SK-N-SH (cell line): ENCODE measurements around the gene MIGA2.

Experiments
- EZH2phosphoT487 ChIP-seq: fragments of 200-600 bp; sonication (generic); IDR thresholded peaks from 2 replicates; pipeline ENCODE4 v1.6.1; 2017; ENCODE audit warnings: low read depth, mixed run types, mild to moderate bottlenecking, antibody characterized with exemption, moderate library complexity, borderline replicate concordance
- GATA2 ChIP-seq: sonication (generic); formaldehyde crosslinking; IDR thresholded peaks from 2 replicates; pipeline ENCODE4 v1.5.0; 2020; ENCODE audit warnings: mild to moderate bottlenecking, missing genetic modification reagents
- POLR2AphosphoS5 ChIP-seq: IDR thresholded peaks from 2 replicates; pipeline ENCODE4 v1.6.1; 2012; ENCODE audit warnings: low read depth, low read length
- RCOR1 ChIP-seq: fragments of 150-350 bp; IDR thresholded peaks from 2 replicates; pipeline ENCODE4 v1.6.1; 2017; ENCODE audit warnings: antibody characterized with exemption, low read length
- TAF1 ChIP-seq: IDR thresholded peaks from 2 replicates; pipeline ENCODE4 v1.6.1; 2012; ENCODE audit warnings: low read depth, mild to moderate bottlenecking, low read length, moderate library complexity, borderline replicate concordance
- YY1 ChIP-seq: IDR thresholded peaks from 2 replicates; pipeline ENCODE4 v1.4.0; 2012; ENCODE audit warnings: low read depth, mild to moderate bottlenecking
- TF ChIP-seq, protein P1 (sequence below): fragments of 200-600 bp; sonication (generic); IDR thresholded peaks from 2 replicates; pipeline ENCODE4 v1.6.1; 2017; ENCODE audit warnings: antibody characterized with exemption, mild to moderate bottlenecking, moderate library complexity

- TF ChIP-seq, protein P1, sequence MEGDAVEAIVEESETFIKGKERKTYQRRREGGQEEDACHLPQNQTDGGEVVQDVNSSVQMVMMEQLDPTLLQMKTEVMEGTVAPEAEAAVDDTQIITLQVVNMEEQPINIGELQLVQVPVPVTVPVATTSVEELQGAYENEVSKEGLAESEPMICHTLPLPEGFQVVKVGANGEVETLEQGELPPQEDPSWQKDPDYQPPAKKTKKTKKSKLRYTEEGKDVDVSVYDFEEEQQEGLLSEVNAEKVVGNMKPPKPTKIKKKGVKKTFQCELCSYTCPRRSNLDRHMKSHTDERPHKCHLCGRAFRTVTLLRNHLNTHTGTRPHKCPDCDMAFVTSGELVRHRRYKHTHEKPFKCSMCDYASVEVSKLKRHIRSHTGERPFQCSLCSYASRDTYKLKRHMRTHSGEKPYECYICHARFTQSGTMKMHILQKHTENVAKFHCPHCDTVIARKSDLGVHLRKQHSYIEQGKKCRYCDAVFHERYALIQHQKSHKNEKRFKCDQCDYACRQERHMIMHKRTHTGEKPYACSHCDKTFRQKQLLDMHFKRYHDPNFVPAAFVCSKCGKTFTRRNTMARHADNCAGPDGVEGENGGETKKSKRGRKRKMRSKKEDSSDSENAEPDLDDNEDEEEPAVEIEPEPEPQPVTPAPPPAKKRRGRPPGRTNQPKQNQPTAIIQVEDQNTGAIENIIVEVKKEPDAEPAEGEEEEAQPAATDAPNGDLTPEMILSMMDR: no peak
- TF ChIP-seq YY1 (no peak), POLR2AphosphoS5 (no peak), TAF1 (no peak), GATA2 (CRISPR knock-in tag) (no peak), EZH2phosphoT487 (no peak), RCOR1 (no peak)
Observed at GRCh38 chr9:129078691-129079503, 42.5 kb downstream of the MIGA2 start.
